Measurements from ENCODE around the gene SHB.
A peak's percentile ranks its signal among the peaks of the same experiment; 100 is the strongest.

Gene SHB

DNA sequence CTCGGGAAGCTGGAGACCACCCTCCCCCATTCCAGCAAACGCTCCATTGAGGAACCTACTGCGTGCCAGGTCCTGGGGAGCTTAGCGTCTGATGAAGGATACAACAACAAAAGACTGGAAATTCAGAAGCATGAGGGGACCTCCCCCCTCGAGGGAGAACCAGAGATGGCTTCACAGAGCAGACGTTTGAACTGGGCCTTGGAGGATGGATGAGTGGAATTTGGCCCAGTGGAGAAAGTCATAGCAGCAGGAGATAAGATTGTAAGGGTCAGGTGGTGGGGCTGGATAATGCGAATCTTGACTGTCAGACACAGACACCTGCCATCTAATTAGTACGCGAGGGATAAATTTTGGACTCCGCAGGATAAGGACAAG, 163.9 kb downstream of the SHB start:
- Histone ChIP-seq H3K9ac (ENCODE audit: low read length) (no peak overlapping the region), H3K27ac (ENCODE audit: low read depth, low read length, poor library complexity, severe bottlenecking) (no peak overlapping the region), H3K79me2 (ENCODE audit: insufficient read depth, low read length) (peaks cover 21% of the 10 kb centered on the region; the same call in 1 of the 2 replicates), H3K27me3 (ENCODE audit: insufficient read depth, low read length) (no peaks in the 10 kb centered on the region), H3K9me3 (ENCODE audit: low read length) (no peaks in the 10 kb centered on the region), H3K4me2 (ENCODE audit: low read length) (peak overlapping the region; percentile 94), H3K4me1 (ENCODE audit: insufficient read depth, low read length, severe bottlenecking) (peaks cover 29% of the 10 kb centered on the region), H2AFZ (ENCODE audit: low read length) (no peak overlapping the region), H3F3A (ENCODE audit: insufficient read depth, low read length) (no peaks in the 10 kb centered on the region), H3K4me3 (ENCODE audit: low read depth, low read length, poor library complexity, severe bottlenecking) (peak overlapping the region; percentile 95), H3K9me2 (ENCODE audit: low read depth, low read length) (no peaks in the 10 kb centered on the region), H4K20me1 (ENCODE audit: insufficient read depth, low read length) (no peaks in the 10 kb centered on the region), H3K36me3 (ENCODE audit: insufficient read depth, low read length) (no peaks in the 10 kb centered on the region)
- TF ChIP-seq, protein P1, sequence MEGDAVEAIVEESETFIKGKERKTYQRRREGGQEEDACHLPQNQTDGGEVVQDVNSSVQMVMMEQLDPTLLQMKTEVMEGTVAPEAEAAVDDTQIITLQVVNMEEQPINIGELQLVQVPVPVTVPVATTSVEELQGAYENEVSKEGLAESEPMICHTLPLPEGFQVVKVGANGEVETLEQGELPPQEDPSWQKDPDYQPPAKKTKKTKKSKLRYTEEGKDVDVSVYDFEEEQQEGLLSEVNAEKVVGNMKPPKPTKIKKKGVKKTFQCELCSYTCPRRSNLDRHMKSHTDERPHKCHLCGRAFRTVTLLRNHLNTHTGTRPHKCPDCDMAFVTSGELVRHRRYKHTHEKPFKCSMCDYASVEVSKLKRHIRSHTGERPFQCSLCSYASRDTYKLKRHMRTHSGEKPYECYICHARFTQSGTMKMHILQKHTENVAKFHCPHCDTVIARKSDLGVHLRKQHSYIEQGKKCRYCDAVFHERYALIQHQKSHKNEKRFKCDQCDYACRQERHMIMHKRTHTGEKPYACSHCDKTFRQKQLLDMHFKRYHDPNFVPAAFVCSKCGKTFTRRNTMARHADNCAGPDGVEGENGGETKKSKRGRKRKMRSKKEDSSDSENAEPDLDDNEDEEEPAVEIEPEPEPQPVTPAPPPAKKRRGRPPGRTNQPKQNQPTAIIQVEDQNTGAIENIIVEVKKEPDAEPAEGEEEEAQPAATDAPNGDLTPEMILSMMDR (IDR thresholded peaks at IDR 0.05; ENCODE audit: low read length): no peak
- TF ChIP-seq EZH2 (IDR thresholded peaks at IDR 0.05; ENCODE audit: borderline replicate concordance, low read length): no peak

DNA sequence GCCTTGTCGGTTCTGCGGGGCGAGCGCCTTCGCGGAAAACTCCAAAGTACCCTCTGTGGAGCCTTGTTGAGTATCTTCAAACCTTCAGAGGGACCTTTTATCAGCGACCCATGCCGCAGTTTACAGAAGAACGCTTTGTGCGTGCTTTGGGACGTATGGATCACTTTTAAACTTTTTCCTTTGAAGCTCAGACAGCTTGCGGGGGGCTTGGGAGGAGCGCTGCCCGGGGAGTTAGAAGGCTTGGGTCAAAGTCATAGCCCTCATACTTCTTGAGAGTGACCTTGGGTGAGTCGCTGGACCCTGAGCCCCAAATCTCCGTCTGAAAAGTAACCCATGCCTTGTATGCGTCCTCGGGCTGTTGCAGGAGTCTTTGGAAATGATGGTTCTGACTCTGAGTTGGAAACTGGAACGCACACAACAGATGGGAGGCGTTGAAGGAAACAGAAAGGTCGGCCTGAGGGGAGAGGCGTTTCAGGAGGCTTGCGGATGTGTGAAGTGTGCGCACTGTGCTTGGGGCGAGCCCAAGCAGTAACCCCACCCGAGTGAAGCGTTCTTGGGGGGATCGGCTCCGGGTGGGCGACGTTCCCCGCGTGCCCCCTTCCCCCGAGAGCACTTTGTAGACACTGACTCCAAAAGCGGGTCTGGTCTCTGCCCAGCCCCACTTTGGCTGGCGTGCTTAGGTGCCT, 164.4 kb downstream of the SHB start:
- peak overlapping the region; percentile 63 for H3K27ac ChIP-seq (ENCODE audit: low read depth, low read length, poor library complexity, severe bottlenecking)
- peak overlapping the region; percentile 66 for H3K9ac ChIP-seq (ENCODE audit: low read length)
- H3K4me3 ChIP-seq (ENCODE audit: low read depth, low read length, poor library complexity, severe bottlenecking): peak overlapping the region; percentile 95
- peak overlapping the region; percentile 94 for H3K4me2 ChIP-seq (ENCODE audit: low read length)
- H3K36me3 ChIP-seq (ENCODE audit: insufficient read depth, low read length): no peaks in the 10 kb centered on the region
- H3K9me2 ChIP-seq (ENCODE audit: low read depth, low read length): no peaks in the 10 kb centered on the region
- peaks cover 29% of the 10 kb centered on the region for H3K4me1 ChIP-seq (ENCODE audit: insufficient read depth, low read length, severe bottlenecking)
- H3K79me2 ChIP-seq (ENCODE audit: insufficient read depth, low read length): peaks cover 21% of the 10 kb centered on the region; the same call in 1 of the 2 replicates
- TF ChIP-seq EZH2 (IDR thresholded peaks at IDR 0.05; ENCODE audit: borderline replicate concordance, low read length): no peak
- TF ChIP-seq, protein P1 (IDR thresholded peaks at IDR 0.05; ENCODE audit: low read length): no peak
- H3K27me3 ChIP-seq (ENCODE audit: insufficient read depth, low read length): no peaks in the 10 kb centered on the region
- H3F3A ChIP-seq (ENCODE audit: insufficient read depth, low read length): no peaks in the 10 kb centered on the region
- H3K9me3 ChIP-seq (ENCODE audit: low read length): no peaks in the 10 kb centered on the region
- no peak overlapping the region for H2AFZ ChIP-seq (ENCODE audit: low read length)
- H4K20me1 ChIP-seq (ENCODE audit: insufficient read depth, low read length): no peaks in the 10 kb centered on the region

DNA sequence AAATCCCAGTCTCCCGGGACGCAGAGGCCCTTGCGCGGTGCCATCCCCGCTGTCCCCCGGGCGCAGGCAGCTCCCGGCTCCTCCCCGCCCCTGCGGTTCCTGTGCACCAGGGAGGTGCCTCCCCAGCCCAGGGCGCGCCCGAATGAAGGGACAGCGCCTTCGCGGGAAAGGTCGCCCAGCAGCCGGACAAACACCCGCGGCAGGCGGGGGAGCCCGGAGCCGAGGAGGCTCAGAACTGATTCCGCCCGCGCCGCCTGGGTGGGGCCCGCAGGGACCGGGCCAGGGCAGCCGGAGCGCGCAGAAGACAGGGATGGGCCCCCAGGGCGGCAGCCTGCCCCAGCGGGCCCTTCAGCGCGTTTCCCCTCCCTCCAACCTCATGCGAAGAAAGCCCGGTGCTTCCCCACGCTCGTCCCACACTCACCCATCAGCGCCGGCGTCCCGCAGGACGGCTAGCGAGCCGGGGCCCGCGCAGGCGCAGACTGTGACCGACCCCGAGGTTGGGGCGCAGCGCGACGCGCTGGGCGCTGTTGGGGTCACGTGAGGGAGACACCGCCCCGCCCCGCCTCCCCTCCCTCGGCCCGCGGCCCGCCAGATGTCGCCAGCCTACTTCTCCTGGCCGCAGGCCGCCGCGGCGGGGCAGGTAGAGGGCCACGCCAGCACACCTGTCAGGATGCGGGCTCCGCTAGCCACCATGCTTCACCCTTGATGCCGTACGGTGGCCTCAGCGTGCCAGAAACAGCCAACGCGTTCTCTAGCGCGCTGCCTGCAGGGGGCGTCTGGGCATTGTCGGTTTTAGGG, 165.2 kb downstream of the SHB start, which contains the start of gene SLC25A51:
TSS of gene SLC25A51 (minus strand) at position 481 of the 798 bp plus-strand sequence. CDS start 15,577 bp downstream, outside the sequence.
- peaks cover 6% of the 10 kb centered on the region for H3K36me3 ChIP-seq (ENCODE audit: insufficient read depth, low read length)
- H4K20me1 ChIP-seq (ENCODE audit: insufficient read depth, low read length): no peaks in the 10 kb centered on the region
- peak within 1 kb of the TSS; percentile 63 for H3K27ac ChIP-seq (ENCODE audit: low read depth, low read length, poor library complexity, severe bottlenecking)
- no peaks in the 10 kb centered on the region for H3K27me3 ChIP-seq (ENCODE audit: insufficient read depth, low read length)
- H3K9me2 ChIP-seq (ENCODE audit: low read depth, low read length): no peaks in the 10 kb centered on the region
- H3K9ac ChIP-seq (ENCODE audit: low read length): peak within 1 kb of the TSS; percentile 66
- peak within 1 kb of the TSS; percentile 94 for H3K4me2 ChIP-seq (ENCODE audit: low read length)
- H2AFZ ChIP-seq (ENCODE audit: low read length): no peak within 1 kb of the TSS
- no peaks in the 10 kb centered on the region for H3F3A ChIP-seq (ENCODE audit: insufficient read depth, low read length)
- no peak for TF ChIP-seq EZH2 (IDR thresholded peaks at IDR 0.05; ENCODE audit: borderline replicate concordance, low read length)
- TF ChIP-seq, protein P1 (IDR thresholded peaks at IDR 0.05; ENCODE audit: low read length): peak; percentile 97
- H3K9me3 ChIP-seq (ENCODE audit: low read length): no peaks in the 10 kb centered on the region
- peak within 1 kb of the TSS; percentile 95 for H3K4me3 ChIP-seq (ENCODE audit: low read depth, low read length, poor library complexity, severe bottlenecking)
- peaks cover 29% of the 10 kb centered on the region for H3K4me1 ChIP-seq (ENCODE audit: insufficient read depth, low read length, severe bottlenecking)
- peaks cover 21% of the 10 kb centered on the region; the same call in 1 of the 2 replicates for H3K79me2 ChIP-seq (ENCODE audit: insufficient read depth, low read length)

Measured in OCI-LY1 (cell line).